ENCODE data around the gene CCDC171.

Gene CCDC171

GRCh38 chr9:15867334-15867733 lies 314.5 kb downstream of the CCDC171 start:
- Mint-ChIP-seq H3K4me1 (no peaks in the 10 kb centered on the region), H3K27me3 (no peaks in the 10 kb centered on the region), H3K36me3 (no peaks in the 10 kb centered on the region), H3K9me3 (no peaks in the 10 kb centered on the region), H3K27ac (no peak overlapping the region), H3K4me3 (no peak overlapping the region)
- CTCF ChIA-PET = no interaction called here
- DNase-seq = no peak

GRCh38 chr9:15867988-15868387 lies 315.1 kb downstream of the CCDC171 start:
- DNase-seq = no peak
- no peak overlapping the region for H3K27ac Mint-ChIP-seq
- no peaks in the 10 kb centered on the region for H3K36me3 Mint-ChIP-seq
- CTCF ChIA-PET = no interaction called here
- H3K9me3 Mint-ChIP-seq = no peaks in the 10 kb centered on the region
- no peaks in the 10 kb centered on the region for H3K4me1 Mint-ChIP-seq
- H3K27me3 Mint-ChIP-seq = no peaks in the 10 kb centered on the region
- H3K4me3 Mint-ChIP-seq = no peak overlapping the region

- Mint-ChIP-seq H3K27me3 (no peaks in the 10 kb centered on the region), H3K36me3 (no peaks in the 10 kb centered on the region), H3K4me1 (no peaks in the 10 kb centered on the region), H3K4me3 (no peak overlapping the region), H3K9me3 (no peaks in the 10 kb centered on the region), H3K27ac (no peak overlapping the region)
- CTCF ChIA-PET = interaction anchor here (0.8 to 2.2 kb wide), 5 partner anchors 9 to 262 kb away, joined by 3 to 23 read pairs (median 4); no protein-coding TSS in a partner anchor
- DNase-seq = no peak
These were observed 320.8 kb downstream of the CCDC171 start for GRCh38 chr9:15873573-15874177.

- CTCF ChIA-PET = interaction anchor here (1.1 kb wide), 1 partner anchor 9 kb away, joined by 4 read pairs; no protein-coding TSS in a partner anchor
- H3K9me3 Mint-ChIP-seq = no peaks in the 10 kb centered on the region
- H3K27ac Mint-ChIP-seq = no peak overlapping the region
- no peak overlapping the region for H3K4me3 Mint-ChIP-seq
- DNase-seq = no peak
- H3K27me3 Mint-ChIP-seq = no peaks in the 10 kb centered on the region
- H3K4me1 Mint-ChIP-seq = no peaks in the 10 kb centered on the region
- H3K36me3 Mint-ChIP-seq = no peaks in the 10 kb centered on the region
These were observed 329.5 kb downstream of the CCDC171 start for GRCh38 chr9:15882328-15882727.

- no peaks in the 10 kb centered on the region for H3K4me1 Mint-ChIP-seq
- no peak for DNase-seq
- H3K36me3 Mint-ChIP-seq = no peaks in the 10 kb centered on the region
- no peaks in the 10 kb centered on the region for H3K27me3 Mint-ChIP-seq
- H3K9me3 Mint-ChIP-seq = no peaks in the 10 kb centered on the region
- no peak overlapping the region for H3K27ac Mint-ChIP-seq
- no peak overlapping the region for H3K4me3 Mint-ChIP-seq
- CTCF ChIA-PET = interaction anchor here (1.1 kb wide), 1 partner anchor 10 kb away, joined by 4 read pairs; no protein-coding TSS in a partner anchor
These were observed 330.0 kb downstream of the CCDC171 start for GRCh38 chr9:15882883-15883282.

- CTCF ChIA-PET = no interaction called here
- no peaks in the 10 kb centered on the region for H3K36me3 Mint-ChIP-seq
These were observed 332.6 kb downstream of the CCDC171 start for GRCh38 chr9:15885464-15885863.

GRCh38 chr9:15889555-15889954 lies 336.7 kb downstream of the CCDC171 start:
- Mint-ChIP-seq H3K4me1 (no peaks in the 10 kb centered on the region), H3K4me3 (no peak overlapping the region), H3K36me3 (no peaks in the 10 kb centered on the region), H3K9me3 (no peaks in the 10 kb centered on the region), H3K27ac (no peak overlapping the region), H3K27me3 (no peaks in the 10 kb centered on the region)
- DNase-seq = no peak
- CTCF ChIA-PET = no interaction called here

More at GRCh38 chr9:15885464-15885863, 332.6 kb downstream of the CCDC171 start:
- H3K27me3 Mint-ChIP-seq = no peaks in the 10 kb centered on the region
- H3K27ac Mint-ChIP-seq = no peak overlapping the region
- DNase-seq = no peak
- H3K9me3 Mint-ChIP-seq = no peaks in the 10 kb centered on the region
- H3K4me3 Mint-ChIP-seq = no peak overlapping the region
- no peaks in the 10 kb centered on the region for H3K4me1 Mint-ChIP-seq

GRCh38 chr9:15901572-15901971 lies 348.7 kb downstream of the CCDC171 start:
- Mint-ChIP-seq H3K27me3 (no peaks in the 10 kb centered on the region), H3K4me1 (no peaks in the 10 kb centered on the region), H3K9me3 (peaks cover 8% of the 10 kb centered on the region), H3K4me3 (no peak overlapping the region), H3K27ac (no peak overlapping the region), H3K36me3 (no peaks in the 10 kb centered on the region)
- CTCF ChIA-PET = no interaction called here
- no peak for DNase-seq

GRCh38 chr9:15909297-15909696 lies 356.5 kb downstream of the CCDC171 start:
- DNase-seq = no peak
- Mint-ChIP-seq H3K27me3 (no peaks in the 10 kb centered on the region), H3K4me3 (no peak overlapping the region), H3K9me3 (peaks cover 18% of the 10 kb centered on the region), H3K36me3 (no peaks in the 10 kb centered on the region), H3K27ac (no peak overlapping the region), H3K4me1 (no peaks in the 10 kb centered on the region)
- CTCF ChIA-PET = interaction anchor here (0.9 kb wide), 1 partner anchor 12 kb away, joined by 3 read pairs; no protein-coding TSS in a partner anchor

- CTCF ChIA-PET = no interaction called here
- Mint-ChIP-seq H3K27me3 (no peaks in the 10 kb centered on the region), H3K4me3 (no peak overlapping the region), H3K36me3 (no peaks in the 10 kb centered on the region), H3K27ac (no peak overlapping the region), H3K4me1 (no peaks in the 10 kb centered on the region), H3K9me3 (peaks cover 25% of the 10 kb centered on the region)
- DNase-seq = no peak
These were observed 362.9 kb downstream of the CCDC171 start for GRCh38 chr9:15915711-15916110.

- no peak for DNase-seq
- CTCF ChIA-PET = no interaction called here
- no peak overlapping the region for H3K4me3 Mint-ChIP-seq
- H3K36me3 Mint-ChIP-seq = no peaks in the 10 kb centered on the region
- no peaks in the 10 kb centered on the region for H3K27me3 Mint-ChIP-seq
- no peak overlapping the region for H3K27ac Mint-ChIP-seq
- H3K4me1 Mint-ChIP-seq = no peaks in the 10 kb centered on the region
- H3K9me3 Mint-ChIP-seq = no peaks in the 10 kb centered on the region
These were observed 374.3 kb downstream of the CCDC171 start for GRCh38 chr9:15927161-15927560.

GRCh38 chr9:15935661-15936305 lies 382.9 kb downstream of the CCDC171 start:
- Mint-ChIP-seq H3K4me3 (no peak overlapping the region), H3K36me3 (no peaks in the 10 kb centered on the region), H3K27me3 (no peaks in the 10 kb centered on the region), H3K9me3 (no peaks in the 10 kb centered on the region), H3K27ac (no peak overlapping the region), H3K4me1 (no peaks in the 10 kb centered on the region)
- CTCF ChIA-PET = no interaction called here
- no peak for DNase-seq

- Mint-ChIP-seq H3K27me3 (no peaks in the 10 kb centered on the region), H3K9me3 (no peaks in the 10 kb centered on the region), H3K36me3 (no peaks in the 10 kb centered on the region), H3K4me3 (no peak overlapping the region), H3K4me1 (no peaks in the 10 kb centered on the region), H3K27ac (no peak overlapping the region)
- DNase-seq = no peak
- CTCF ChIA-PET = no interaction called here
These were observed 383.6 kb downstream of the CCDC171 start for GRCh38 chr9:15936306-15936921.

GRCh38 chr9:15942831-15943424 lies 390.1 kb downstream of the CCDC171 start:
- no peak overlapping the region for H3K27ac Mint-ChIP-seq
- no peaks in the 10 kb centered on the region for H3K9me3 Mint-ChIP-seq
- CTCF ChIA-PET = no interaction called here
- no peaks in the 10 kb centered on the region for H3K4me1 Mint-ChIP-seq
- no peaks in the 10 kb centered on the region for H3K27me3 Mint-ChIP-seq
- DNase-seq = no peak
- H3K4me3 Mint-ChIP-seq = no peak overlapping the region
- no peaks in the 10 kb centered on the region for H3K36me3 Mint-ChIP-seq

GRCh38 chr9:15944341-15944740 lies 391.5 kb downstream of the CCDC171 start:
- Mint-ChIP-seq H3K4me3 (no peak overlapping the region), H3K27ac (no peak overlapping the region), H3K9me3 (no peaks in the 10 kb centered on the region), H3K4me1 (no peaks in the 10 kb centered on the region), H3K27me3 (no peaks in the 10 kb centered on the region), H3K36me3 (no peaks in the 10 kb centered on the region)
- CTCF ChIA-PET = no interaction called here
- no peak for DNase-seq
